Measurements from ENCODE around the gene UBR3.
"Not testable (repeated sequence)": the region's sequence is repeated elsewhere in the genome, so short reads cannot be mapped to it uniquely, and the experiment has no call there.

The UBR3 gene

DNA sequence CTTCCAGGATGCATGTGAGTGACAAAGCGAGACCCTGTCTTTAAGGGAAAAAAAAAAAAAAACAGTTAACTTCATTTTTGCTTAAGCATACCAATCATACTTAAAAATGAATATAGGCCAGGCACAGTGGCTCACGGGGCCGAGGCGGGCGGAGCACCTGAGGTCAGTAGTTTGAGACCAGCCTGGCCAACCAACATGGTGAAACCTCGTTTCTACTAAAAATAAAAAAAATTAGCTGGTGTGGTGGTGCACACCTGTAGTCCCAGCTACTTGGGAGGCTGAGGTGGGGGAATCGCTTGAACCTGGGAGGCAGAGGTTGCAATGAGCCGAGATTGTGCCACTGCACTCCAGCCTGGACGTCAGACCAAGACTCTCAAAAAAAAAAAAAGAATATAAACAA, 44.1 kb downstream of the UBR3 start:
- DNase-seq (ENCODE audit: low read depth) = not testable (repeated sequence)

DNA sequence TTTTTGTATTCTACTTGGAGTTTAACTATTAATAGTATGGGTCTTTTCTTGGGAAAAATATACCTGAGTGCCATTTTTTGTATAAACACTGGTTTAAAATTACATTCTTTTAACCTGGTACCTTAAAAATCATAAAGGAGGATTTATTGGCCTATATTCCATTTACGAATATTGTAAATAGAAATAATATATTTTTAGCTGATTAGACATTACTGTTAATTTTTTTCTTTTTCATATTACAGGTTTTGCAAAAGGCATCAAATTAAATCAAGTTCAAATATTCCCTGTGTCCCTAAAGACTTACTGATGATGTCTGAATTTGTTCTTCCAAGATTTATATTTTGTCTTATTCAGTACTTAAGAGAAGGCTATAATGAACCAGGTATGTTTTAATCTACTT, 44.7 kb downstream of the UBR3 start:
- DNase-seq (ENCODE audit: low read depth) = no peak

DNA sequence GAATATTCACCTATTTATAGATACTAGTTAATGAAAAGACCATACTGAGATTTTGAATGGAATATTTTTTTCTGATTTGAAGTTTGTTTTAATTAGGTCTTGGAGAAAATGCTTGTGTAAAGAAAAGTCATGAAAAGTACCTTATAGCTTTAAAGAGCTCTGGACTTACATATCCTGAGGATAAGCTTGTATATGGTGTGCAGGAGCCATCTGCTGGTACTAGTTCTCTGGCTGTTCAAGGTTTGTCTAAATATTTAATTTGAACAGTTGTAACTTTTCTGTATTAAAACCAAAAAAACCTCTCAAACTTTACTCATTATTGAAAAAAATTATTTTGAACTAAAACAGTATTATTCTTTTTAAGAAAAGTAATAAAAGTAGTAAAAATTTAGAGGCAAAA, 50.1 kb downstream of the UBR3 start:
- DNase-seq (ENCODE audit: low read depth) = no peak

DNA sequence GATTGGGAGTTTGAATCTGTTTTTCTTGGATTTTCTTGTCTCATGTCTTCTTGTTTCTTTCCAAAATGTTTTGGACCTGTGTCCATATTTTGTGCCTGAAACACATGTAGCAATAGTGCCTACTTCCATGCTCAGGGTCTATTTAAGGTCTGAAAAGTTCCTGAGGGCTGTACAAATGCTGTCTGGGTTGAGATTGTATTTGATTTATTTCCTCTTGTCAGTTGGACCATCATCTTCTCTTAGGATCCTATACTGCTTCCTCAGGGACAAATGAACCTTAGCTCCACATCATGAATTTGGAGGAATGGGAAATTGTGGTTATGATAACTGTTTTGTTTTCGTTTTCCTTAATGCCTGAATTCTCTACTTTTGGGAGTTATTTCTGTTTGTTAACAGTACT, 59.9 kb downstream of the UBR3 start:
- no peak for DNase-seq (ENCODE audit: low read depth)

- DNase-seq (ENCODE audit: low read depth) = no peak
Measured at GRCh38 chr2:169891593-169892298, 64.5 kb downstream of the UBR3 start.

- no peak for DNase-seq (ENCODE audit: low read depth)
Measured at GRCh38 chr2:169892951-169893350, 65.7 kb downstream of the UBR3 start.

GRCh38 chr2:169895294-169895985, 68.2 kb downstream of the UBR3 start:
- DNase-seq (ENCODE audit: low read depth) = no peak

- DNase-seq (ENCODE audit: low read depth) = no peak
Measured at GRCh38 chr2:169897834-169898233, 70.6 kb downstream of the UBR3 start.

DNA sequence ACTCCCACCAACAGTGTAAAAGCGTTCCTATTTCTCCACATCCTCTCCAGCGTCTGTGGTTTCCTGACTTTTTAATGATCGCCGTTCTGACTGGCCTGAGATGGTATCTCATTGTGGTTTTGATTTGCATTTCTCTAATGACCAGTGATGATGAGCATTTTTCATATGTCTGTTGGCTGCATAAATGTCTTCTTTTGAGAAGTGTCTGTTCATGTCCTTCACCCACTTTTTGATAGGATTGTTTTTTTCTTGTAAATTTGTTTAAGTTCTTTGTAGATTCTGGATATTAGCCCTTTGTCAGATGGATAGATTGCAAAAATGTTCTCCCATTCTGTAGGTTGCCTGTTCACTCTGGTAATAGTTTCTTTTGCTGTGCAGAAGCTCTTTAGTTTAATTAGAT, 72.8 kb downstream of the UBR3 start:
- DNase-seq (ENCODE audit: low read depth) = not testable (repeated sequence)

DNA sequence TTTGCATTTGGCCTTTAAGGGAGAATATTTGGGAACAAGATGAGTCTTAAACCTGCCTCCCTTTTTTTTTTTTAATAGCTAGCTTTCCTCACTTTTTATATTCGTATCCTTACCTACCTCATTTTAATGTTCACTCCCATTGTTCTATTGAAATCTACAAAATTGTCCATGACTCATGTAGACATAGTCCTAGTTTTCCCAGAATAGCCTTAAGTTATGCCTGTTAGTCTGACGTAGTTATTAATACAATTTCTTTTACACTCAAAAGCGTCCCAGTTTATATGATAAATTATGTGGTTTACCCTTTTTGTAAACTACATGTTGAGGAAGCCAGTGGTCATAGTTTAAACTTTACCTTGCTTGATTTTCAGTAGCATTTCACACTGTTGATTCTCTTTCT, 73.4 kb downstream of the UBR3 start:
- no peak for DNase-seq (ENCODE audit: low read depth)

GRCh38 chr2:169906731-169907130, 79.5 kb downstream of the UBR3 start:
- no peak for DNase-seq (ENCODE audit: low read depth)

- no peak for DNase-seq (ENCODE audit: low read depth)
Measured at GRCh38 chr2:169909376-169909775, 82.1 kb downstream of the UBR3 start.

DNA sequence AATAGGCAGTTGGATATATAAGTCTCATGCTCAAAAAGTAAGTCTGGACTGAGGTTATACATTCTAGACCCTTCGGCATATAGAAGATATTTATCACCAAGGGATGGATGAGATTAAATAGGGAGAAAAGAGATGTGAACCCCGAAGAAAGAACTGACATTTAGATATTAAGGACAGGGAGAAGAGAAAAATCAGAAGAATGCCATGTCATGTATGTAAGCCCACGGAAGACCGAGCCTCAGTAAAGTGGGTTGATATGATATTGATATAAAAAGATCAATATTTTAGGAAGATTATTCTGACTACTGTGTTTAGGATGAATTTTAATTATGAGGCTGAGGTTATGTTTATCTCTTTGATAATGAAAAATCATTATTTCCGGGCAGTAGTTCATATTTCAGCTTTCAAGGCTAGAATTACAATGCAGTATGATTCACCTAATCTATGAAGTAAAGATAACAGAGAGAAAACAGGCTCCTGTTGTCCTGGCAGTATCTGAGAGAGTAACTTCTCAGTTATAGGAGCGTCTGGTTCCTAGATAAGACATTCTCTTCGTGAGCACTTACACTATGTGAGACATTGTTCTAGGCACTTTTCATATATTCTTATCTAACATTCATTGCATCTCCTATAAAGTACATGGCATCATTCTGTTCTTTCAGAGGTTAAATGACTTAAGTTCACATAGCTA, 83.0 kb downstream of the UBR3 start:
- no peak for DNase-seq (ENCODE audit: low read depth)

DNA sequence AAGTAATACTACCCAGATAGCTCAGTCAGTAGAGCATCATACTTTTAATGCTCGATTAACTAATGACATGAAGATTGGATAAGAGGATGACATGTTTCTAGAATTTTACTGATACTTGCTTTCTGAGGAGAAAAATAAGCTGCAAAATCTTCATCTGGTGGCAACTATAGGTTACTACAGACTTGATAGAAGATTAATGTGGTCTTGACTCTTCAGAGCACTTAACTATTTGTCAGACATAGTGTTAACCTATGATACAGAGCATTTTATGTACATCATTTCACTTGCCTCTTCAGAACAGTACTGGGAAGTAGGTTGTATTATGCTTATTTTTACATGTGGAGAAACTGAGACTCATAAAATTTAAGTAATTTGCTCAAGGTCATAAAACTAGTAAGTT, 83.9 kb downstream of the UBR3 start:
- no peak for DNase-seq (ENCODE audit: low read depth)

DNA sequence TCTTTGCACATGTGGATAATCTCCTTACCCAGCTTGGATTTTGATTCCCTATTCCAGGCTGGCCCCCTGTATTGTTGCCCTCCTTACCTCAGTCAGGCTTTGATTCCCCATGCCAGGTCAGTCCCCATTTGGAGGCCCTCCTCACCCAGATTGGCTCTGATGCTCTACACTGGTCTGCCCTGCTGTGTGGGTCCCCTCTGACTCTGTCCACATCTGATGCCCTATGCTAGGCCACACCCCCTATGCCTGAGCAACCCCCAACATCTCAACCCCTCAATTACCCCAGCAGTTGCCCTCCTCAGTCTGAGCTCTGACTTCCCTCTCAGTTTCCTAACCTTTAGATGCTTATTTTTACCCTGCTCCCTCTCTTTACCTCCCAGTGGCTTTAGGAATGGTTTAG, 89.4 kb downstream of the UBR3 start:
- DNase-seq (ENCODE audit: low read depth) = no peak

- DNase-seq (ENCODE audit: low read depth) = no peak
Measured at GRCh38 chr2:169923977-169924376, 96.7 kb downstream of the UBR3 start.

- DNase-seq (ENCODE audit: low read depth) = no peak
Measured at GRCh38 chr2:169925968-169926367, 98.7 kb downstream of the UBR3 start.

GRCh38 chr2:169928463-169928864, 101.2 kb downstream of the UBR3 start:
- DNase-seq (ENCODE audit: low read depth) = no peak

DNA sequence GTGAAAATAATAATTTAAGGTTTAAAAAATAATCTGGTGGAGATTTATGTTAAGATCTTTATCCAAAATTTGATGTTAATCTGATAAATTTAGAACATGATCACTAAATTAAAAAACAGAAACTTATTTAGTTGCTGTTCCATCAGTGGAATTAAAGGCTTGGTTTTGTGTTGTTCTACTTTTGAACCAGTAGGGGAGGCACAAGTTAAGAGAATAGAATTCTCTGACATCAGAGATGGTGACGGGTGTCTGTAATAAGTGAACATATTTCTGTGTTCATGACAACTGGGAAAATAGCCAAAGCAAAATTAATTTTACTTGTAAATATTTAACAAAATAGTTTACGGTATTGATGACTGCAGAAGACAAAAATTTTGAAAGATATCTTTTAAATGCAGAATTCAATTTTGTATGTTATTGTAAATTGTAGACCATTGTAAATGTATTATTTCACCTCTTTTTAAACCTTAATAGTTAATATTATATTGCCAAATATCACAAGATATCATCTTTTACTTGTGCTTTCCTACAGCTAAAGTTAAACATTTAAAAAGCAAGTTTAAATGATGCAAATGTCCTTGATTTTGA, 106.0 kb downstream of the UBR3 start:
- DNase-seq (ENCODE audit: low read depth) = no peak

- DNase-seq (ENCODE audit: low read depth) = not testable (repeated sequence)
Measured at GRCh38 chr2:169936652-169937051, 109.4 kb downstream of the UBR3 start.

GRCh38 chr2:169945515-169945914, 118.3 kb downstream of the UBR3 start:
- no peak for DNase-seq (ENCODE audit: low read depth)

DNA sequence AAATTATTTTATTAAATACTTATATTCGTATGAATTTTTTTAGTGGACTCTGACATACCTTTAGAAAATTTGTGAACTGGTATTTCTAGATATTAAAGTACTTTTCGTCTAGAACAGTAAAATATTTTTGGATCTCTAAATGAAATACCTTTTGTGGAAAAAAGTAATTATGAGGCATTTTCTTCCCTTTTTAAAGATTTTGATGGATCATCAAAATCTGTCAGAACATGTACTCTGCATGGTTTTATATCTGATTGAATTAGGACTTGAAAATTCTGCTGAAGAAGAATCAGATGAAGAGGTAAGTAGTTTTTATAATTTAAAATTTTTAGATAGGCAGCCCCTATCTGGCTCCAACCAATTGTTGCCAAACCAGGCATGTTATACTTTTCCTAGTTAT, 118.8 kb downstream of the UBR3 start:
- no peak for DNase-seq (ENCODE audit: low read depth)

DNA sequence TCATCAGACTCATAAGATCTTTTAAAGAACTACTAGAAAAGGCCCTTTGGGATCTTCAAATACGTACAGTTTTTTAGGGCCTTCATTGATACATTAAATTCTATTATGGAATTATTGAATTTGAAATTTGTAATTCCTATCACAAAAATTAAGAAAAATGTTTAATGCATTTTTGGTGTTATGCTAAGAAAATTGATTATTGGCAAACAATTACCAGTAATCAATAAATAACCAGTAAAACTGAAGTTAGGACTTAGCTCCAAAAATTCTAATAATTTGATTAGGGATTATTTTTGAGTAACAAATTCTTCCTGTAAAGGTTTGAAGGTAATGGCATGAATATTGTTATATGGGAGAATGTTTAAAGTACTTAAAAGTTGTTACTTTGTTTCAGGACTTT, 119.3 kb downstream of the UBR3 start:
- DNase-seq (ENCODE audit: low read depth) = no peak

Measured in activated gamma-delta T cell treated with anti-CD3 and anti-CD28 coated beads, Interleukin-2, amount 50 U/mL, for 16 hours (primary cell).